ENCODE results near the gene RSRC1.

- TF ChIP-seq, protein P1, sequence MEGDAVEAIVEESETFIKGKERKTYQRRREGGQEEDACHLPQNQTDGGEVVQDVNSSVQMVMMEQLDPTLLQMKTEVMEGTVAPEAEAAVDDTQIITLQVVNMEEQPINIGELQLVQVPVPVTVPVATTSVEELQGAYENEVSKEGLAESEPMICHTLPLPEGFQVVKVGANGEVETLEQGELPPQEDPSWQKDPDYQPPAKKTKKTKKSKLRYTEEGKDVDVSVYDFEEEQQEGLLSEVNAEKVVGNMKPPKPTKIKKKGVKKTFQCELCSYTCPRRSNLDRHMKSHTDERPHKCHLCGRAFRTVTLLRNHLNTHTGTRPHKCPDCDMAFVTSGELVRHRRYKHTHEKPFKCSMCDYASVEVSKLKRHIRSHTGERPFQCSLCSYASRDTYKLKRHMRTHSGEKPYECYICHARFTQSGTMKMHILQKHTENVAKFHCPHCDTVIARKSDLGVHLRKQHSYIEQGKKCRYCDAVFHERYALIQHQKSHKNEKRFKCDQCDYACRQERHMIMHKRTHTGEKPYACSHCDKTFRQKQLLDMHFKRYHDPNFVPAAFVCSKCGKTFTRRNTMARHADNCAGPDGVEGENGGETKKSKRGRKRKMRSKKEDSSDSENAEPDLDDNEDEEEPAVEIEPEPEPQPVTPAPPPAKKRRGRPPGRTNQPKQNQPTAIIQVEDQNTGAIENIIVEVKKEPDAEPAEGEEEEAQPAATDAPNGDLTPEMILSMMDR (IDR thresholded peaks at IDR 0.05; ENCODE audit: insufficient read depth, low read depth, low read length), result no peak
- no peak for TF ChIP-seq EZH2 (IDR thresholded peaks at IDR 0.05; ENCODE audit: insufficient read depth, low read length)
Measured at GRCh38 chr3:158159714-158160113, 49.8 kb downstream of the RSRC1 start.

Data from astrocyte (in vitro differentiated cells and primary cell).